ENCODE data around the gene UBP1.
"Not testable (repeated sequence)": the region's sequence is repeated elsewhere in the genome, so short reads cannot be mapped to it uniquely, and the experiment has no call there.

UBP1 gene

DNA sequence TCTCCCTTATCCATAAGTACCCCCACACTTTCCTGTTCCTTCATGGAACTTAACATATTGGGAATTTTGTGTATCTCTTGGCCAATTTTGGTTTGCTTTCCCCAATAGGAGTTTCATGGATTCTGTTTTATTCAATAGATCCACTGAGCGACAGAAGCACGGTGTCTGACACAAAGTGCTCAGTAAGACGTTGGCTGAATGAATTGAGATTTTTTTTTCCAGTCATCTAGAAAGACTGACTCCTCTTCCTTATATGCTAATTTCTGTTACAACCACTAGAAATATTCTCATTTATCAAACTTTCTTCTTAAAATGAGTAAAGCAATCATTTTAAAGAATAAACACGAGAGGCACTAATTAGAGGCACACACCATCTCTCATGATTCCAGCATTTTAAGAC is 48.1 kb downstream of the UBP1 start:
- DNase-seq (ENCODE audit: low spot score) (no peak), FAIRE-seq (no peak)

GRCh38 chr3:33391255-33391995 is 48.8 kb downstream of the UBP1 start:
- FAIRE-seq = no peak
- DNase-seq (ENCODE audit: low spot score) = no peak

DNA sequence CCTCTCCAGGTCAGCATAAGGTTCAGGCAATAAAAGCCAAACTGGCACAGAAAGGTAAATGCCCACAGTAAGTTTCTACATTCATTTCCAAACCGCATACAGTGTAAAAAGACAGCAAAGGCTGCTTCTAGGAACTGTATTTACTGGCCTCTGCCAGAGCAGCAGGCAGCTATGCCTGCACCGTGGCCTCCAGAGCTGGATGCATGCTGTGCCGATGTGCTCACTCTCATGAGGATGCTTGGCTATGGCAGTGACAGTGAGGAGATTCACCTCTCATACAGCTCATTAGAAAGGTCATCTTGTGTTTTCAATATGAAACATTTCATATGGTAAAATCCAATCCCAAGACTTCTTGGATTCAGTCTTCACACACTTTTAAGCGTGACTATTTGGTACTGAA is 50.3 kb downstream of the UBP1 start:
- FAIRE-seq = no peak
- no peak for DNase-seq (ENCODE audit: low spot score)

DNA sequence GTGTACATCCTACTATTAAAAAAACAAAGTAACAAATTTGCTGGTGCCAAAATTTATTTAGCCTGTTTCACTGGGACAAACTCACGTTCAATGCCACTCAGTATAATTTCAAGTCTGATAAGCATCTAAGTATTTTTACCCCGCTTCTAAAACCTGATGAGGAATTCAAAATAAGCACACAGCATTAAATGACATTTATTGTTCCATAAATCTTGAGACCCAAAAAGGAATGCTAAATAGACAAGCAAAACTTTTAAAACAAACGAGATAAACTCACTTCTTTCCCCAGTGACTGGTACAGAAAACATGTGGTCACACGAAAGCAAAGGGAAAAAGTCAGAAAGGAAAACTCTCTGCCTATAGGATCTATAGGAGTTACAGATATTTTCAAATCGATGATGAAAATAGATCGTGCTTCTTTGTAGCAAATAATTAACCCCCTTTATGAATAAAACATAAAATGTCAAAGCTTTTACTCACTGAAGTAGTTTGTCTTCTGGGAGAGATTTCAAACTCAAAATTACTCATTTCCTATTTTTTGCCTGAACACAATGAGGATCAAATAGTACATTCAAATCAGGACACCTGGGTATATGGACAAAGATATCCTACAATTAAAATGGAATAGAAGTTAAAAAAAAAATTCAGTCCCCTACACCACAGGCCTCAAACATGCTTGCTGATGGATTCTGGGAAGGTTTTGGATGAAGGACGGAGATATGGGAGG is 51.7 kb downstream of the UBP1 start:
- DNase-seq (ENCODE audit: low spot score) (no peak), FAIRE-seq (no peak)

- FAIRE-seq (no peak), DNase-seq (ENCODE audit: low spot score) (no peak)
Measured at GRCh38 chr3:33386631-33387030, 53.6 kb downstream of the UBP1 start.

GRCh38 chr3:33385423-33385822 is 54.8 kb downstream of the UBP1 start:
- DNase-seq (ENCODE audit: low spot score) (peak; percentile 4), FAIRE-seq (no peak)

- FAIRE-seq (no peak), DNase-seq (ENCODE audit: low spot score) (no peak)
Measured at GRCh38 chr3:33383951-33384350, 56.3 kb downstream of the UBP1 start.

DNA sequence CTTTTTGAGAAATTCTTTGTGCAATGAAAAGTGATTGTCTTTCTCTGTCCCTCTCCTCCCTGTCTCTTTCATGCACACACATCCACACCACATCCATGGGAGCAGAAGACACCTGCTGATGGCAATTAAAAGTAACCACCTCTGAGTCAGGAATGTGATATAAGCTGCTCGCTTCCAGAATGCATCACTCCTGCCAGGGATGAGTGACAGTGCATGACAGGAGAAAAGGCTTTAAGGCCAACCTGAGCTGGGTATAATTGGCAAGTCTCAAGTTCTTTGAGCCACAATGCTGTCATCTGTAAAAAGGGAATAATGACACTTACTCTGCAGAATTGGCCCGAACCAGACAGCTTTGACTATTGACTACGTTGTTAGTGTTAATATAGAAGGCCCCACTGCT is 59.6 kb downstream of the UBP1 start:
- FAIRE-seq = no peak

DNA sequence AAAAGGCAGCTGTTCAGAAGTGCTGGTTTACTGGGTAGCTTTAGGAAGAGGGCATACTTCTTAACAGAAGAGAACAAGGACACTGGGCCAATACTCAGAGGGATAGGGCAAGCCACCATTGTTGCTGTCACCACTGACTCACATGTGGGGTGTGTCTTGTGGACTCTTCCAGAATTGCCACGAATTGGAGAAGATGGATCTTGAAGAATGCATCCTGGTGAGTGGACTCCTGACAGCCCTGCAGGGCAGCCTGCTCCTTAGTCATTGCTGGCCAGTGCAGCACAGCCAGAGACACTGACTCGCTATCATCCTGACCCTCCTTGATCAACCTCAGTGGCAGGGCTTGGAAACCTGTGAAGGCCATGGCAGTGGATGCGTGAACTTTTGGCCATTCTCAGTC is 62.3 kb downstream of the UBP1 start:
- DNase-seq (ENCODE audit: low spot score) (peak; percentile 59), FAIRE-seq (no peak)

More for the DNA sequence above, 59.6 kb downstream of the UBP1 start:
- DNase-seq (ENCODE audit: low spot score) = no peak

GRCh38 chr3:33377489-33377888 is 62.7 kb downstream of the UBP1 start:
- DNase-seq (ENCODE audit: low spot score) (no peak), FAIRE-seq (no peak)

DNA sequence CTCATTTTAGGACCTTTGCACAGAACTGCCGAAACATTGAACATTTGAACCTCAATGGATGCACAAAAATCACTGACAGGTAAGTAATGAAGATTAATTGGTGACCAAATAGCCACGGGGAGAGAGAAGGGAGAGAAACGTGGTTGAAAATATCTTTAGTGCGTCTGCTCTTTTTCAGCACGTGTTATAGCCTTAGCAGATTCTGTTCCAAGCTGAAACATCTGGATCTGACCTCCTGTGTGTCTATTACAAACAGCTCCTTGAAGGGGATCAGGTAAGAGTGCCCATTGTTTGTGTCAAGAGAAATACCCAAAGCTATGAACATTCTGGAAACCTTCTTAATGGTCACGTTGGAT is 67.1 kb downstream of the UBP1 start:
- no peak for FAIRE-seq

GRCh38 chr3:33372218-33373081 is 67.8 kb downstream of the UBP1 start:
- FAIRE-seq = no peak

More for the DNA sequence above, 67.1 kb downstream of the UBP1 start:
- DNase-seq (ENCODE audit: low spot score) = no peak

GRCh38 chr3:33364531-33365128 is 75.6 kb downstream of the UBP1 start:
- no peak for FAIRE-seq

More at GRCh38 chr3:33372218-33373081, 67.8 kb downstream of the UBP1 start:
- DNase-seq (ENCODE audit: low spot score) = peak; percentile 22

DNA sequence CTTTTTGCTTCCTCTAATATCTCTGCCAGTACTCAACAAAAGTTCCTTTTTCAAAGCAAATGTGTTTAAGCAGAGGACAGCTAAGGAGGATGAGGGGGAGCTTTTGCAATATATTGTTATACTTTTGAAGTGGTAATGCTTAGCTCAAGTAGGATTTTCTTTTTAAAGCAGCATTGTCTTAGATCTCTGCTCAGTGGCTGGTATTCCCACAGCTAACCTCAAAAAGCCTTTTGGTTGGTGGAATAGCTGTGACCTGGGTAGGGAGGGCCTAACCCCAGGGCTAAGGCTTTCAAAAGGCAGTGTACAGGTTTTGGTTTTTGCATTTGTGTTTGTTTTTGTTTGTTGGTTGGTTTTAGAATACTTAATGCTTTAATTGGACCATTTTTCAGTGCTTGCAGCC is 76.1 kb downstream of the UBP1 start:
- no peak for DNase-seq (ENCODE audit: low spot score)
- FAIRE-seq = no peak

More at GRCh38 chr3:33364531-33365128, 75.6 kb downstream of the UBP1 start:
- no peak for DNase-seq (ENCODE audit: low spot score)

- DNase-seq (ENCODE audit: low spot score) (no peak), FAIRE-seq (no peak)
Measured at GRCh38 chr3:33363113-33363800, 76.9 kb downstream of the UBP1 start.

- peak; percentile 63 for DNase-seq (ENCODE audit: low spot score)
- FAIRE-seq = no peak
Measured at GRCh38 chr3:33360136-33360825, 79.9 kb downstream of the UBP1 start.

- DNase-seq (ENCODE audit: low spot score) (no peak), FAIRE-seq (no peak)
Measured at GRCh38 chr3:33358172-33358781, 81.9 kb downstream of the UBP1 start.

- FAIRE-seq = no peak
- DNase-seq (ENCODE audit: low spot score) = no peak
Measured at GRCh38 chr3:33355611-33356010, 84.6 kb downstream of the UBP1 start.

DNA sequence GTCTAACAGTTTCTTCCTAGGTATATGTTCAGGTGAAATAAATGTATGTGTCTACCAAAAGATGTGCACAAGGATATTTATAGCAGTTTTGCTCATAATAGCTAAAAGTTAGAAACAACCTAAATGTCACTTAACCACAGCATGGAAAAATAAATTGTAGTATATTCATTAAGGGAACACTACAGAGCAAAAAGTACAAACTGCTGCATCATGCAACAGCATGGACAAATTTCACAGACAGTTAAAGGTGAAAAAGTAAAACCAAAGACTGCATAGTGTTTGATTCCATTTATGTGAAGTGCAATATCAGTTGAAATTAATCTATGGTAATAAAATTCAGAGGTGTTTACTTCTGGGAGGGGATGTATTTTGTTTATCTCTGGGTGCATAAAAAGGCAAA is 100.4 kb downstream of the UBP1 start:
- FAIRE-seq (no peak), DNase-seq (ENCODE audit: low spot score) (no peak)

DNA sequence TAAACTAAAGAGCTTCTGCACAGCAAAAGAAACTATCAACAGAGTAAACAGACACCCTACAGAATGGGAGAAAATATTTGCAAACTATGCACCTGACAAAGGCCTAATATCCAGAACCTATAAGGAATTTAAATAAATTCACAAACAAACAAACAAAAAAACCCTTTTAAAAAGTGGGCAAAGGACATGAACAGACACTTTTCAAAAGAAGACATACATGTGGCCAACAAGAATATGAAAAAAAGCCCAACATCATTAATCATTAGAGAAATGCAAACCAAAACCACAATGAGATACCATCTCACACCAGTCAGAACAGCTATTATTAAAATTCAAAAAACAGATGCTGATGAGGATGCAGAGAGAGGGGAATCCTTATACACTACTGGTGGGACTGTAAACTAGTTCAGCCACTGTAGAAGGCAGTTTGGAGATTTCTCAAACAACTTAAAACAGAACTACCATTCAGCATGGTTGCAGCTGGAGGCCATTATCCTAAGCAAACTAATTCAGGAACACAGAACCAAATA is 101.2 kb downstream of the UBP1 start:
- not testable (repeated sequence) for FAIRE-seq

More for the DNA sequence above, 101.2 kb downstream of the UBP1 start:
- DNase-seq (ENCODE audit: low spot score) = not testable (repeated sequence)
